Activated CD4-positive, alpha-beta memory T cell treated with anti-CD3 and anti-CD28 coated beads, Interleukin-2, amount 10 ng/mL, durations not matched to agents 7 days and 5 days (primary cell): ENCODE results near the gene MYH2. TPM values are rescaled to one million over a fixed set of nuclear protein-coding genes. Genes with fewer than 3 reads are reported as not detected.

Experiments used
- CTCF ChIA-PET: fragments of 350-600 bp; sonication (Branson Sonifier 250); formaldehyde crosslinking; loops from one replicate; lab custom pipeline; 2021; ENCODE audit warnings: antibody characterized with exemption, inconsistent platforms; lab: Charles Lee
- POLR2A ChIA-PET: fragments of 350-600 bp; sonication (Branson Sonifier 250); formaldehyde crosslinking; loops from one replicate; lab custom pipeline; 2021; ENCODE audit warnings: antibody characterized with exemption; lab: Charles Lee
- DNase-seq: peaks from one replicate; pipeline ENCODE4 v3.0.0-alpha.2; 2020
- H3K27ac Mint-ChIP-seq: one replicate; pipeline ENCODE4 v1.8.0; 2021; ENCODE audit warnings: mild to moderate bottlenecking, mixed read lengths
- H3K27me3 Mint-ChIP-seq: one replicate; pipeline ENCODE4 v1.8.0; 2021; ENCODE audit warnings: mixed read lengths
- H3K36me3 Mint-ChIP-seq: one replicate; pipeline ENCODE4 v1.8.0; 2021; ENCODE audit warnings: low read depth, mixed read lengths
- H3K4me1 Mint-ChIP-seq: one replicate; pipeline ENCODE4 v1.8.0; 2021; ENCODE audit warnings: mixed read lengths
- H3K4me3 Mint-ChIP-seq: one replicate; pipeline ENCODE4 v1.8.0; 2021; ENCODE audit warnings: mild to moderate bottlenecking, mixed read lengths
- H3K9me3 Mint-ChIP-seq: one replicate; pipeline ENCODE4 v1.8.0; 2021; ENCODE audit warnings: mixed read lengths
- total RNA-seq, 2 experiments: library from RNA; stranded (reverse); gene quantifications; one replicate each; pipeline ENCODE4 v1.2.3, GENCODE V29; 2021

MYH2 gene
- total RNA-seq, 2 experiments from 2014 or later, result not detected

GRCh38 chr17:10482252-10482651 is 67.2 kb downstream of the MYH2 start:
- Mint-ChIP-seq H3K27ac (no peak overlapping the region), H3K36me3 (no peaks in the 10 kb centered on the region), H3K4me1 (no peaks in the 10 kb centered on the region), H3K27me3 (no peaks in the 10 kb centered on the region), H3K4me3 (no peak overlapping the region), H3K9me3 (peaks cover 15% of the 10 kb centered on the region)
- ChIA-PET CTCF (no interaction called here), POLR2A (no interaction called here)
- no peak for DNase-seq

GRCh38 chr17:10477701-10478100 is 71.8 kb downstream of the MYH2 start:
- Mint-ChIP-seq H3K36me3 (no peaks in the 10 kb centered on the region), H3K27ac (no peak overlapping the region), H3K27me3 (no peaks in the 10 kb centered on the region), H3K4me1 (no peaks in the 10 kb centered on the region), H3K4me3 (no peak overlapping the region), H3K9me3 (peaks cover 2% of the 10 kb centered on the region)
- ChIA-PET POLR2A (no interaction called here), CTCF (no interaction called here)
- no peak for DNase-seq

- Mint-ChIP-seq H3K27ac (no peak overlapping the region), H3K4me1 (no peaks in the 10 kb centered on the region), H3K4me3 (no peak overlapping the region), H3K36me3 (no peaks in the 10 kb centered on the region), H3K9me3 (no peaks in the 10 kb centered on the region), H3K27me3 (no peaks in the 10 kb centered on the region)
- no peak for DNase-seq
- ChIA-PET CTCF (no interaction called here), POLR2A (no interaction called here)
Observed at GRCh38 chr17:10474536-10474935, 74.9 kb downstream of the MYH2 start.

GRCh38 chr17:10471858-10472257 is 77.6 kb downstream of the MYH2 start:
- no peaks in the 10 kb centered on the region for H3K9me3 Mint-ChIP-seq
- POLR2A ChIA-PET, result no interaction called here
- no peak overlapping the region for H3K4me3 Mint-ChIP-seq
- H3K4me1 Mint-ChIP-seq, result no peaks in the 10 kb centered on the region
- no peaks in the 10 kb centered on the region for H3K27me3 Mint-ChIP-seq
- CTCF ChIA-PET, result no interaction called here
- no peak for DNase-seq
- H3K36me3 Mint-ChIP-seq, result no peaks in the 10 kb centered on the region
- H3K27ac Mint-ChIP-seq, result no peak overlapping the region

Other genes starting within 250 kb of the MYH2 start
- gene MYH13, start 176.7 kb downstream of the MYH2 start, total RNA-seq, result not detected
- gene MYH8, start 127.7 kb downstream of the MYH2 start, total RNA-seq, result not detected
- gene MYH4, start 80.1 kb downstream of the MYH2 start, total RNA-seq, result not detected
- gene MYH1, start 31.1 kb downstream of the MYH2 start, total RNA-seq, result not detected
- 1 to 10 TPM; 2.5 to 3.0 TPM for gene MYH3, start 107.7 kb upstream of the MYH2 start, total RNA-seq
- 10 to 100 TPM; 19.9 to 24.5 TPM for gene SCO1, start 147.9 kb upstream of the MYH2 start, total RNA-seq
- gene ADPRM, start 147.9 kb upstream of the MYH2 start, total RNA-seq, result 10 to 100 TPM; 15.3 to 15.4 TPM
- gene TMEM220, start 180.4 kb upstream of the MYH2 start, total RNA-seq, result under 1 TPM; 0.10 to 0.78 TPM